ENCODE data around the gene KIF24.

GRCh38 chr9:34328500-34328986 lies 525 bp downstream of the KIF24 start:
- TF ChIP-seq POLR2A (IDR thresholded peaks at IDR 0.05) (no peak), CTCF (IDR thresholded peaks at IDR 0.05 in 8 of 11, conservative IDR thresholded peaks at IDR 0.05 in 3 of 11) (no peak)
